HepG2 (cell line): Measurements from ENCODE around the gene EPHX1. TPM values are rescaled to one million over a fixed set of nuclear protein-coding genes. Genes with fewer than 3 reads are reported as not detected.
A peak's percentile ranks its signal among the peaks of the same experiment; 100 is the strongest.

Experiments used
- ATF2 ChIP-seq: sonication (generic); formaldehyde crosslinking; IDR thresholded peaks from 2 replicates; pipeline ENCODE4 v1.4.0; 2020; ENCODE audit warnings: missing genetic modification reagents
- CCAR2 ChIP-seq: fragments of 200-400 bp; formaldehyde crosslinking; optimal IDR thresholded peaks from 2 replicates; pipeline ENCODE3; 2018; ENCODE audit warnings: low read depth, mild to moderate bottlenecking, low read length, moderate library complexity
- FIP1L1 ChIP-seq: fragments of 200-400 bp; formaldehyde crosslinking; IDR thresholded peaks from 2 replicates; pipeline ENCODE4 v1.6.1; 2018; ENCODE audit warnings: low read depth, mild to moderate bottlenecking, low read length, moderate library complexity, borderline replicate concordance; ENCODE audit not compliant: insufficient read depth
- GATA4 ChIP-seq: sonication (generic); IDR thresholded peaks from 2 replicates; pipeline ENCODE4 v1.6.1; 2016; ENCODE audit warnings: antibody characterized with exemption, low read depth, borderline replicate concordance
- HES4 ChIP-seq: sonication (generic); formaldehyde crosslinking; IDR thresholded peaks from 2 replicates; pipeline ENCODE4 v1.9.0; 2021; ENCODE audit warnings: mild to moderate bottlenecking, missing genetic modification reagents, borderline replicate concordance
- KMT2A ChIP-seq: sonication (generic); formaldehyde crosslinking; IDR thresholded peaks from 2 replicates; pipeline ENCODE4 v1.4.0; 2020; ENCODE audit warnings: missing genetic modification reagents
- PITX1 ChIP-seq: sonication (generic); formaldehyde crosslinking; IDR thresholded peaks from 2 replicates; pipeline ENCODE4 v1.5.1; 2020; ENCODE audit warnings: mild to moderate bottlenecking, missing genetic modification reagents
- PLRG1 ChIP-seq: fragments of 450-650 bp; conservative IDR thresholded peaks from 2 replicates; pipeline ENCODE4 v1.6.1; 2016
- SRSF4 ChIP-seq: fragments of 200-400 bp; formaldehyde crosslinking; IDR thresholded peaks from one replicate; pipeline ENCODE4 v1.6.1; 2018; ENCODE audit warnings: mild to moderate bottlenecking, low read depth, low read length, moderate library complexity; ENCODE audit not compliant: poor library complexity, severe bottlenecking
- TAF1 ChIP-seq: sonication (generic); formaldehyde crosslinking; IDR thresholded peaks from 2 replicates; pipeline ENCODE4 v1.4.0; 2020; ENCODE audit warnings: missing genetic modification reagents
- ZBTB20 ChIP-seq: sonication (generic); formaldehyde crosslinking; IDR thresholded peaks from 2 replicates; pipeline ENCODE4 v1.8.1; 2023; ENCODE audit warnings: missing genetic modification reagents, low read depth, mild to moderate bottlenecking, borderline replicate concordance
- ZNF670 ChIP-seq: sonication (generic); formaldehyde crosslinking; IDR thresholded peaks from 2 replicates; pipeline ENCODE4 v1.8.0; 2022; ENCODE audit warnings: mild to moderate bottlenecking, missing genetic modification reagents, borderline replicate concordance
- ZNF782 ChIP-seq: sonication (generic); formaldehyde crosslinking; IDR thresholded peaks from 2 replicates; pipeline ENCODE4 v1.4.0; 2020; ENCODE audit warnings: missing genetic modification reagents, mild to moderate bottlenecking, borderline replicate concordance
- ZSCAN21 ChIP-seq: sonication (generic); formaldehyde crosslinking; IDR thresholded peaks from 2 replicates; pipeline ENCODE4 v1.8.0; 2022; ENCODE audit warnings: mild to moderate bottlenecking, missing genetic modification reagents, moderate library complexity, borderline replicate concordance
- ZSCAN22 ChIP-seq: sonication (generic); formaldehyde crosslinking; IDR thresholded peaks from 2 replicates; pipeline ENCODE4 v1.4.0; 2020; ENCODE audit warnings: mild to moderate bottlenecking, missing genetic modification reagents
- polyA plus RNA-seq, 8 experiments: library from polyadenylated mRNA; depleted of rRNA in 3 of 8; stranded (reverse) in 7 of 8; unstranded in 1 of 8; fragments of >200 nt; fragmentation: Illumina TruSeq in 4 of 8; extraction: Trizol in 4 of 8; gene quantifications; 2 replicates each; pipeline versions ENCODE4 v1.2.1 to v1.2.3, GENCODE V29; 2011 to 2016; ENCODE audit warnings: low read depth in 4 of 8, missing spikeins in 1 of 8, mixed read lengths in 1 of 8; ENCODE audit not compliant: insufficient read depth in 1 of 8
- total RNA-seq, 5 experiments: library from RNA; depleted of rRNA; stranded (reverse); fragments of >200 nt; fragmentation: Illumina TruSeq; extraction: Trizol; gene quantifications; 2 replicates each; pipeline ENCODE4 v1.2.3, GENCODE V29; 2016; ENCODE audit warnings: low read depth in 1 of 5
- TF ChIP-seq, protein P1 (sequence below): sonication (generic); formaldehyde crosslinking; IDR thresholded peaks from 2 replicates; pipeline ENCODE4 v1.8.0; 2022; ENCODE audit warnings: mild to moderate bottlenecking, missing genetic modification reagents, borderline replicate concordance
- TF ChIP-seq, protein P2 (sequence below): sonication (generic); formaldehyde crosslinking; IDR thresholded peaks from 2 replicates; pipeline ENCODE4 v1.8.1; 2022; ENCODE audit warnings: low read depth, mild to moderate bottlenecking, missing genetic modification reagents
- TF ChIP-seq, protein P3 (sequence below): sonication (generic); formaldehyde crosslinking; IDR thresholded peaks from 2 replicates; pipeline ENCODE4 v1.9.0; 2022; ENCODE audit warnings: missing genetic modification reagents, mild to moderate bottlenecking, borderline replicate concordance
- TF ChIP-seq, protein P4 (sequence below): IDR thresholded peaks from 2 replicates; pipeline ENCODE4 v1.6.1; 2016; ENCODE audit warnings: missing compliant biosample characterization, missing genetic modification reagents, borderline replicate concordance

The EPHX1 gene
- total and polyA plus RNA-seq, 2 of the 13 experiments (the other 11 are each of a cell fraction or from before 2014, with no cell fraction given): 27.7 to 36.5 TPM

DNA sequence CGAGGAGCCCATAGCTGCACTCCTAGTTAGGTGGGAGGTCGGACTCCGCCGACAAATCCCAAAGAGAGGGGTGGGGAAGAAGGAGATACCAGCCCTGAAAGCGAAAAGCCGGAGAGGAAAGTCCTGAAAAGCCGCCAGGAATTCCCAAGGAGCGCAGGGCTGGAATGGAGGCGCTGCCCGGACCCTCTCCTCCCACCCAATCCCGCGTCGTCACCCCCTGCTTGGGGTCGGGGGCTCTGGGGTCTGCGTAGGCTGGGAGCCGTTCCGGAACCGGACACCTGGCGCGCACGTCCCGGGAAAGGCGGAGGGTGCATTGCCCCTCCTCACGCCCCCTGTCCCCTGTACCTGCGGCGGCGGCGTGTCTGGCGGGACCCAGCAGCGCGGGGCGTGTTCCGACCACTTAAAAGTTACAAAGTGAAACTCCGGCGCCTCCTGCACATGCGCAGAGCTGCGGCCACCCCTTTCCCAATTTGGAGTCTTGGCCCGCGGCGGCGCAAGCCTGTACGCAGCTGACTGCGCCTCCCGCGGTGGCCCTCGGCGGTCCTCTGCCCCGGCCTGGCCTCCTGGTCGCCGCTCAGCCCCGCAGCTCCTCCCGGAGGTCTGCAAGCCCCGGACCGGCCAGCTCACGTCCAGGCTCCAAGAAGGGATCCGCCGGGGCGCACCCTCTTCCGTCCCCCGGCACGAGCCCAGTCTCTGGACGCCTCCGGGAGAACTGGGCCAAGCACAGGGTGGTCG lies 72.2 kb downstream of the EPHX1 start, which contains the start of gene TMEM63A (continued):
- TF ChIP-seq, protein P1, sequence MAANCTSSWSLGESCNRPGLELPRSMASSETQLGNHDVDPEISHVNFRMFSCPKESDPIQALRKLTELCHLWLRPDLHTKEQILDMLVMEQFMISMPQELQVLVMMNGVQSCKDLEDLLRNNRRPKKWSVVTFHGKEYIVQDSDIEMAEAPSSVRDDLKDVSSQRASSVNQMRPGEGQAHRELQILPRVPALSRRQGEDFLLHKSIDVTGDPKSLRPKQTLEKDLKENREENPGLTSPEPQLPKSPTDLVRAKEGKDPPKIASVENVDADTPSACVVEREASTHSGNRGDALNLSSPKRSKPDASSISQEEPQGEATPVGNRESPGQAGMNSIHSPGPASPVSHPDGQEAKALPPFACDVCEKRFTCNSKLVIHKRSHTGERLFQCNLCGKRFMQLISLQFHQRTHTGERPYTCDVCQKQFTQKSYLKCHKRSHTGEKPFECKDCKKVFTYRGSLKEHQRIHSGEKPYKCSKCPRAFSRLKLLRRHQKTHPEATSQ (CRISPR knock-in tag): no peak
- 0 out of 2 replicates have a peak, but pooled peaks have one; percentile 29 for TF ChIP-seq ZSCAN22 (CRISPR knock-in tag)
- no peak for TF ChIP-seq SRSF4
- peak; percentile 46; the same call in 1 of the 2 replicates for TF ChIP-seq ATF2 (CRISPR knock-in tag)
- TF ChIP-seq FIP1L1: no peak
- TF ChIP-seq ZNF670 (CRISPR knock-in tag): 0 out of 2 replicates have a peak, but pooled peaks have one; percentile 38
- TF ChIP-seq GATA4: 0 out of 2 replicates have a peak, but pooled peaks have one; percentile 43
- TF ChIP-seq PITX1 (CRISPR knock-in tag): peak; percentile 7; the same call in 1 of the 2 replicates
- no peak for TF ChIP-seq CCAR2
- 0 out of 2 replicates have a peak, but pooled peaks have one; percentile 16 for TF ChIP-seq ZBTB20 (CRISPR knock-in tag)
- TF ChIP-seq KMT2A: no peak; the same call in none of the 2 replicates
- peak; percentile 25; the same call in 1 of the 2 replicates for TF ChIP-seq ZSCAN21 (CRISPR knock-in tag)
- TF ChIP-seq, protein P2, sequence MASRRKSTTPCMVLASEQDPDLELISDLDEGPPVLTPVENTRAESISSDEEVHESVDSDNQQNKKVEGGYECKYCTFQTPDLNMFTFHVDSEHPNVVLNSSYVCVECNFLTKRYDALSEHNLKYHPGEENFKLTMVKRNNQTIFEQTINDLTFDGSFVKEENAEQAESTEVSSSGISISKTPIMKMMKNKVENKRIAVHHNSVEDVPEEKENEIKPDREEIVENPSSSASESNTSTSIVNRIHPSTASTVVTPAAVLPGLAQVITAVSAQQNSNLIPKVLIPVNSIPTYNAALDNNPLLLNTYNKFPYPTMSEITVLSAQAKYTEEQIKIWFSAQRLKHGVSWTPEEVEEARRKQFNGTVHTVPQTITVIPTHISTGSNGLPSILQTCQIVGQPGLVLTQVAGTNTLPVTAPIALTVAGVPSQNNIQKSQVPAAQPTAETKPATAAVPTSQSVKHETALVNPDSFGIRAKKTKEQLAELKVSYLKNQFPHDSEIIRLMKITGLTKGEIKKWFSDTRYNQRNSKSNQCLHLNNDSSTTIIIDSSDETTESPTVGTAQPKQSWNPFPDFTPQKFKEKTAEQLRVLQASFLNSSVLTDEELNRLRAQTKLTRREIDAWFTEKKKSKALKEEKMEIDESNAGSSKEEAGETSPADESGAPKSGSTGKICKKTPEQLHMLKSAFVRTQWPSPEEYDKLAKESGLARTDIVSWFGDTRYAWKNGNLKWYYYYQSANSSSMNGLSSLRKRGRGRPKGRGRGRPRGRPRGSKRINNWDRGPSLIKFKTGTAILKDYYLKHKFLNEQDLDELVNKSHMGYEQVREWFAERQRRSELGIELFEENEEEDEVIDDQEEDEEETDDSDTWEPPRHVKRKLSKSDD: 0 out of 2 replicates have a peak, but pooled peaks have one; percentile 10
- TF ChIP-seq, protein P3, sequence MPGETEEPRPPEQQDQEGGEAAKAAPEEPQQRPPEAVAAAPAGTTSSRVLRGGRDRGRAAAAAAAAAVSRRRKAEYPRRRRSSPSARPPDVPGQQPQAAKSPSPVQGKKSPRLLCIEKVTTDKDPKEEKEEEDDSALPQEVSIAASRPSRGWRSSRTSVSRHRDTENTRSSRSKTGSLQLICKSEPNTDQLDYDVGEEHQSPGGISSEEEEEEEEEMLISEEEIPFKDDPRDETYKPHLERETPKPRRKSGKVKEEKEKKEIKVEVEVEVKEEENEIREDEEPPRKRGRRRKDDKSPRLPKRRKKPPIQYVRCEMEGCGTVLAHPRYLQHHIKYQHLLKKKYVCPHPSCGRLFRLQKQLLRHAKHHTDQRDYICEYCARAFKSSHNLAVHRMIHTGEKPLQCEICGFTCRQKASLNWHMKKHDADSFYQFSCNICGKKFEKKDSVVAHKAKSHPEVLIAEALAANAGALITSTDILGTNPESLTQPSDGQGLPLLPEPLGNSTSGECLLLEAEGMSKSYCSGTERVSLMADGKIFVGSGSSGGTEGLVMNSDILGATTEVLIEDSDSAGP (CRISPR knock-in tag): peak; percentile 92
- TF ChIP-seq PLRG1: no peak
- TF ChIP-seq TAF1 (CRISPR knock-in tag): peak; percentile 77
- 0 out of 2 replicates have a peak, but pooled peaks have one; percentile 22 for TF ChIP-seq HES4
- TF ChIP-seq ZNF782 (CRISPR knock-in tag): no peak
- TF ChIP-seq, protein P4, sequence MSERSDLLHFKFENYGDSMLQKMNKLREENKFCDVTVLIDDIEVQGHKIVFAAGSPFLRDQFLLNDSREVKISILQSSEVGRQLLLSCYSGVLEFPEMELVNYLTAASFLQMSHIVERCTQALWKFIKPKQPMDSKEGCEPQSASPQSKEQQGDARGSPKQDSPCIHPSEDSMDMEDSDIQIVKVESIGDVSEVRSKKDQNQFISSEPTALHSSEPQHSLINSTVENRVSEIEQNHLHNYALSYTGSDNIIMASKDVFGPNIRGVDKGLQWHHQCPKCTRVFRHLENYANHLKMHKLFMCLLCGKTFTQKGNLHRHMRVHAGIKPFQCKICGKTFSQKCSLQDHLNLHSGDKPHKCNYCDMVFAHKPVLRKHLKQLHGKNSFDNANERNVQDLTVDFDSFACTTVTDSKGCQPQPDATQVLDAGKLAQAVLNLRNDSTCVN (CRISPR knock-in tag): no peak
